Naive thymus-derived CD4-positive, alpha-beta T cell (primary cell): ENCODE results near the gene LRFN3. TPM values are rescaled to one million over a fixed set of nuclear protein-coding genes. Genes with fewer than 3 reads are reported as not detected.

Source experiments
- ATAC-seq: fragments of 150-1000 bp; cut with Tn5 transposase; 2 replicates; pipeline ENCODE4 v1.10.0; 2021; ENCODE audit warnings: mild to moderate bottlenecking, moderate library complexity
- CTCF ChIA-PET: fragments of 350-600 bp; sonication (Branson Sonifier 250); formaldehyde crosslinking; loops from one replicate; lab custom pipeline; 2021; ENCODE audit warnings: antibody characterized with exemption; lab: Charles Lee
- POLR2A ChIA-PET: fragments of 350-600 bp; sonication (Branson Sonifier 250); formaldehyde crosslinking; loops from one replicate; lab custom pipeline; 2021; ENCODE audit warnings: antibody characterized with exemption, inconsistent platforms; lab: Charles Lee
- DNase-seq, 9 donors: peaks; one replicate each; pipeline versions ENCODE4 v3.0.0 to v3.0.0-alpha.2; 2020 to 2022; ENCODE audit warnings: mixed read lengths in 1 of 9
- H3K27ac ChIP-seq: one replicate; pipeline ENCODE4 v1.7.0; 2013; ENCODE audit warnings: mild to moderate bottlenecking, low read depth, low read length, moderate library complexity
- H3K27me3 ChIP-seq, 2 donors: one replicate each; pipeline ENCODE4 v1.7.0; 2013; ENCODE audit warnings: low read length in 2 of 2, mild to moderate bottlenecking in 2 of 2, moderate library complexity in 2 of 2; ENCODE audit not compliant: control insufficient read depth in 2 of 2, insufficient read depth in 2 of 2
- H3K36me3 ChIP-seq, 3 experiments: 1 replicate in 2 of 3; 2 replicates in 1 of 3; pipeline ENCODE4 v1.7.0; 2013; ENCODE audit warnings: low read length in 3 of 3, mild to moderate bottlenecking in 3 of 3, moderate library complexity in 1 of 3; ENCODE audit not compliant: insufficient read depth in 3 of 3, control insufficient read depth in 2 of 3
- H3K4me1 ChIP-seq, 2 donors: one replicate each; pipeline ENCODE4 v1.7.0; 2013; ENCODE audit warnings: low read length in 2 of 2, mild to moderate bottlenecking in 2 of 2, moderate library complexity in 1 of 2; ENCODE audit not compliant: control insufficient read depth in 2 of 2, insufficient read depth in 2 of 2
- H3K4me3 ChIP-seq: 2 replicates; pipeline ENCODE4 v1.7.0; 2013; ENCODE audit warnings: mild to moderate bottlenecking, low read length
- H3K9me3 ChIP-seq, 3 experiments: 1 replicate in 2 of 3; 2 replicates in 1 of 3; pipeline ENCODE4 v1.7.0; 2013; ENCODE audit warnings: low read length in 3 of 3; ENCODE audit not compliant: control insufficient read depth in 2 of 3
- H3K27ac Mint-ChIP-seq, 9 donors: one replicate each; pipeline ENCODE4 v1.8.0; 2020 to 2022; ENCODE audit warnings: mixed read lengths in 9 of 9, mild to moderate bottlenecking in 8 of 9, moderate library complexity in 5 of 9, inconsistent platforms in 2 of 9
- H3K27me3 Mint-ChIP-seq, 5 donors: one replicate each; pipeline ENCODE4 v1.8.0; 2021 to 2022; ENCODE audit warnings: mixed read lengths in 5 of 5, mild to moderate bottlenecking in 1 of 5
- H3K36me3 Mint-ChIP-seq, 5 donors: one replicate each; pipeline ENCODE4 v1.8.0; 2020 to 2022; ENCODE audit warnings: mixed read lengths in 5 of 5, mild to moderate bottlenecking in 3 of 5, inconsistent platforms in 1 of 5
- H3K4me1 Mint-ChIP-seq, 7 donors: one replicate each; pipeline ENCODE4 v1.8.0; 2020 to 2022; ENCODE audit warnings: mixed read lengths in 7 of 7, mild to moderate bottlenecking in 3 of 7, inconsistent platforms in 1 of 7
- H3K4me3 Mint-ChIP-seq, 10 donors: one replicate each; pipeline ENCODE4 v1.8.0; 2020 to 2022; ENCODE audit warnings: mild to moderate bottlenecking in 10 of 10, mixed read lengths in 10 of 10, moderate library complexity in 6 of 10, inconsistent platforms in 2 of 10
- H3K9me3 Mint-ChIP-seq, 11 donors: one replicate each; pipeline ENCODE4 v1.8.0; 2020 to 2022; ENCODE audit warnings: mixed read lengths in 11 of 11, mild to moderate bottlenecking in 4 of 11, inconsistent platforms in 1 of 11, moderate library complexity in 1 of 11
- intact Hi-C, 2 donors: fragments of 100-400 bp; cut with micrococcal nuclease; formaldehyde crosslinking; loops; one replicate each; pipeline ENCODE4 v1.15.1; 2023
- polyA plus RNA-seq, 2 donors: library from polyadenylated mRNA; unstranded; fragments of 300-500 nt; fragmentation: Illumina TruSeq; gene quantifications; one replicate each; pipeline ENCODE4 v1.2.3, GENCODE V29; 2021
- total RNA-seq, 6 experiments: library from RNA in 5 of 6; stranded (reverse) in 5 of 6; gene quantifications; 1 replicate in 5 of 6; 2 replicates in 1 of 6; pipeline ENCODE4 v1.2.3 and lab custom pipeline; 2021 to 2026

The LRFN3 gene
- total and polyA plus RNA-seq, 7 experiments from 2014 or later = 1.2 to 14.9 (median 8.8) TPM

DNA sequence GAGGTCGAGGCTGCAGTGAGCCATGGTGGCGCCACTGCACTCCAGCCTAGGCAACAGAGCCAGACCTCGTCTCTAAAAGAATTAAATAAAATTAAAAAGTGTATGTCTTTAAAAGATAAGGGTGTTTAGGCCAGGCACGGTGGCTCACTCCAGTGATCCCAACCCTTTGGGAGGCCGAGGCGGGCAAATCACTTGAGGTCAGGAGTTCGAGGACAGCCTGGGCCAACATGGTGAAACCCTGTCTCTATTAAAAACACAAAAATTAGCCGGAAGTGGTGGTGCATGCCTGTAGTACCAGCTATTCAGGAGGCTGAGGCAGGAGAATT, 51.4 kb downstream of the LRFN3 start:
- ChIA-PET CTCF (no interaction called here), POLR2A (no interaction called here)
- Mint-ChIP-seq H3K9me3 (peaks cover 0 to 6% (median 0%) of the 10 kb centered on the region in 11 donors), H3K27ac (no peak overlapping the region), H3K4me3 (peak overlapping the region in 8 of 10 donors; percentile 18 to 85 (median 70)), H3K27me3 (peaks cover 33 to 50% (median 40%) of the 10 kb centered on the region in 5 donors), H3K4me1 (peaks cover 0 to 8% (median 7%) of the 10 kb centered on the region in 7 donors), H3K36me3 (peaks cover 0 to 8% (median 0%) of the 10 kb centered on the region in 5 donors)
- H3K27ac ChIP-seq = no peak overlapping the region
- no peaks in the 10 kb centered on the region for H3K9me3 ChIP-seq
- intact Hi-C loops = no loop called here
- DNase-seq (no peak), ATAC-seq (no peak)
- H3K4me3 ChIP-seq = no peak overlapping the region
- no peaks in the 10 kb centered on the region for H3K4me1 ChIP-seq
- peaks cover 0 to 4% of the 10 kb centered on the region in 2 donors for H3K27me3 ChIP-seq
- no peaks in the 10 kb centered on the region for H3K36me3 ChIP-seq

DNA sequence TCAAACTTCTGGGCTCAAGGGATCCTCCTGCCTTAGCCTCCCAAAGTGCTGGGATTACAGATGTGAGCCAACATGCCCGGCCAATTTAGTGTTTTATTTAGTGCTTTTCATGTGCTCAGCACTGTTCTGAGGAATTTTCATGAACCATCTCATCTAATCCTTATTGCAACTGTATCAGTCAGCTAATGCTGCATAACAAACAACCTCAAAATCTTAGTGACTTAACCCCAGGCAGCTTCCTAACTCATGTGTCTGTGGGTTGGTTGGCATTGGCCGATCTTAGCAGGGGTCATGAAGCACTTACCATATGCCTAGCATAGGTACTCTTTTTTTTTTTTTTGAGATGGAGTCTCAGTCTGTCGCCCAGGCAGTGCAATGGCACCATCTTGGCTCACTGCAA, 52.6 kb downstream of the LRFN3 start:
- peaks cover 0 to 4% of the 10 kb centered on the region in 2 donors for H3K27me3 ChIP-seq
- H3K4me1 ChIP-seq = no peaks in the 10 kb centered on the region
- peaks cover 23 to 46% (median 32%) of the 10 kb centered on the region in 5 donors for H3K27me3 Mint-ChIP-seq
- H3K4me1 Mint-ChIP-seq = peaks cover 0 to 8% (median 7%) of the 10 kb centered on the region in 7 donors
- no peak overlapping the region for H3K4me3 ChIP-seq
- intact Hi-C loops = no loop called here
- no peaks in the 10 kb centered on the region for H3K9me3 ChIP-seq
- H3K9me3 Mint-ChIP-seq = peaks cover 0 to 4% (median 0%) of the 10 kb centered on the region in 11 donors
- H3K27ac Mint-ChIP-seq = no peak overlapping the region
- ATAC-seq = no peak
- no peak overlapping the region for H3K27ac ChIP-seq
- ChIA-PET POLR2A (no interaction called here), CTCF (interaction anchor here (0.6 to 0.7 kb wide), 2 partner anchors 15 to 43 kb away, joined by 3 to 6 read pairs; no protein-coding TSS in a partner anchor)
- H3K4me3 Mint-ChIP-seq = no peak overlapping the region
- peaks cover 0 to 8% (median 0%) of the 10 kb centered on the region in 5 donors for H3K36me3 Mint-ChIP-seq
- H3K36me3 ChIP-seq = no peaks in the 10 kb centered on the region
- DNase-seq = no peak

- peaks cover 6 to 18% (median 11%) of the 10 kb centered on the region in 7 donors for H3K4me1 Mint-ChIP-seq
- Histone ChIP-seq H3K4me3 (no peak overlapping the region), H3K9me3 (no peaks in the 10 kb centered on the region), H3K4me1 (no peaks in the 10 kb centered on the region), H3K27me3 (peaks cover 0 to 2% of the 10 kb centered on the region in 2 donors), H3K36me3 (no peaks in the 10 kb centered on the region), H3K27ac (no peak overlapping the region)
- ATAC-seq (no peak), DNase-seq (no peak)
- CTCF ChIA-PET = no interaction called here
- H3K27ac Mint-ChIP-seq = no peak overlapping the region
- POLR2A ChIA-PET = interaction anchor here (0.6 to 1.1 kb wide), 3 partner anchors 10 to 60 kb away, joined by 3 to 8 read pairs (median 3); partner anchors contain the start of gene ALKBH6
- peaks cover 0 to 4% (median 0%) of the 10 kb centered on the region in 11 donors for H3K9me3 Mint-ChIP-seq
- no peak overlapping the region for H3K4me3 Mint-ChIP-seq
- H3K36me3 Mint-ChIP-seq = peaks cover 0 to 7% (median 0%) of the 10 kb centered on the region in 5 donors
- peaks cover 10 to 34% (median 22%) of the 10 kb centered on the region in 5 donors for H3K27me3 Mint-ChIP-seq
- intact Hi-C loops = no loop called here
Observed at GRCh38 chr19:35990156-35990555, 54.0 kb downstream of the LRFN3 start.

GRCh38 chr19:35990771-35991730, 54.9 kb downstream of the LRFN3 start:
- Histone ChIP-seq H3K27me3 (no peaks in the 10 kb centered on the region), H3K27ac (no peak overlapping the region), H3K9me3 (no peaks in the 10 kb centered on the region), H3K4me1 (peaks cover 4 to 5% of the 10 kb centered on the region in 2 donors), H3K4me3 (no peak overlapping the region), H3K36me3 (no peaks in the 10 kb centered on the region)
- CTCF ChIA-PET = no interaction called here
- no peaks in the 10 kb centered on the region for H3K36me3 Mint-ChIP-seq
- H3K9me3 Mint-ChIP-seq = peaks cover 0 to 4% (median 0%) of the 10 kb centered on the region in 11 donors
- POLR2A ChIA-PET = interaction anchor here (0.6 to 1.2 kb wide), 4 partner anchors 11 to 41 kb away, joined by 3 to 4 read pairs (median 3); partner anchors contain the start of gene ALKBH6
- peaks cover under 1 to 25% (median 13%) of the 10 kb centered on the region in 5 donors for H3K27me3 Mint-ChIP-seq
- intact Hi-C loops = no loop called here
- peaks cover 10 to 24% (median 17%) of the 10 kb centered on the region in 7 donors for H3K4me1 Mint-ChIP-seq
- ATAC-seq (no peak), DNase-seq (no peak)
- H3K4me3 Mint-ChIP-seq = peak overlapping the region in 1 of 10 donors; percentile 17
- peak overlapping the region in 1 of 9 donors; percentile 62 for H3K27ac Mint-ChIP-seq

GRCh38 chr19:35991731-35992450, 55.7 kb downstream of the LRFN3 start:
- POLR2A ChIA-PET = interaction anchor here (0.5 to 1.2 kb wide), 2 partner anchors 11 to 1556 kb away, joined by 3 to 4 read pairs; no protein-coding TSS in a partner anchor
- H3K9me3 Mint-ChIP-seq = peaks cover 0 to 4% (median 0%) of the 10 kb centered on the region in 11 donors
- Histone ChIP-seq H3K27ac (no peak overlapping the region), H3K9me3 (no peaks in the 10 kb centered on the region), H3K4me3 (no peak overlapping the region), H3K36me3 (no peaks in the 10 kb centered on the region), H3K4me1 (peaks cover 11 to 12% of the 10 kb centered on the region in 2 donors), H3K27me3 (no peaks in the 10 kb centered on the region)
- H3K4me3 Mint-ChIP-seq = peak overlapping the region in 2 of 10 donors; percentile 21 to 53
- no peak for DNase-seq
- ATAC-seq = no peak
- peaks cover 0 to 19% (median 4%) of the 10 kb centered on the region in 5 donors for H3K27me3 Mint-ChIP-seq
- intact Hi-C loops = no loop called here
- CTCF ChIA-PET = no interaction called here
- peaks cover 18 to 25% (median 20%) of the 10 kb centered on the region in 7 donors for H3K4me1 Mint-ChIP-seq
- peaks cover 0 to 3% (median 0%) of the 10 kb centered on the region in 5 donors for H3K36me3 Mint-ChIP-seq
- peak overlapping the region in 1 of 9 donors; percentile 62 for H3K27ac Mint-ChIP-seq
